ENCODE results near the gene GALK2. TPM values are rescaled to one million over a fixed set of nuclear protein-coding genes. Genes with fewer than 3 reads are reported as not detected.
A peak's percentile ranks its signal among the peaks of the same experiment; 100 is the strongest.

Gene GALK2
- total RNA-seq, 1 experiment from 2014 or later: 13.7 TPM

- H3K27me3 ChIP-seq (ENCODE audit: insufficient read depth, low read length): no peaks in the 10 kb centered on the region
- H4K20me1 ChIP-seq (ENCODE audit: control insufficient read depth, insufficient read depth, insufficient read length): no peaks in the 10 kb centered on the region
- H3K4ac ChIP-seq (ENCODE audit: low read depth, low read length): no peak overlapping the region
- Mint-ChIP-seq H3K36me3 (ENCODE audit: insufficient read depth in 1 of 3, low read depth in 3 of 3) (peaks cover 16 to 37% (median 37%) of the 10 kb centered on the region in 3 experiments; a peak in 6 of 7 replicates), H3K4me1 (peaks cover 16 to 19% of the 10 kb centered on the region in 2 experiments), H3K9me3 (no peaks in the 10 kb centered on the region), H3K4me3 (no peak overlapping the region), H3K27me3 (ENCODE audit: low read depth) (no peaks in the 10 kb centered on the region), H3K27ac (peak overlapping the region in 1 of 3 experiments; percentile 97; a peak in 1 of 7 replicates)
- no peak overlapping the region for H3K14ac ChIP-seq (ENCODE audit: insufficient read depth, low read length)
- H2BK5ac ChIP-seq (ENCODE audit: insufficient read length, low read length): no peak overlapping the region
- H3K9me3 ChIP-seq (ENCODE audit: control insufficient read depth, low read depth, low read length): no peaks in the 10 kb centered on the region
- no peak overlapping the region for H4K8ac ChIP-seq (replicated peaks; ENCODE audit: insufficient read length, low read depth, low read length)
- no peak overlapping the region for H3K27ac ChIP-seq (ENCODE audit: insufficient read length, low read depth, low read length)
- H4K5ac ChIP-seq (ENCODE audit: insufficient read length, low read depth, low read length): no peak overlapping the region
- H2AFZ ChIP-seq (ENCODE audit: low read length): no peak overlapping the region
- no peaks in the 10 kb centered on the region; the same call in 1 of the 2 replicates for H3K4me1 ChIP-seq (ENCODE audit: insufficient read depth, low read length)
- no peak overlapping the region for H3K23ac ChIP-seq (ENCODE audit: insufficient read length, low read depth, low read length)
- no peak overlapping the region for H2BK15ac ChIP-seq (ENCODE audit: low read depth, low read length)
- H3K4me2 ChIP-seq (ENCODE audit: insufficient read depth, insufficient read length, low read length): no peak overlapping the region
- H2AK5ac ChIP-seq (ENCODE audit: insufficient read length, low read length): no peak overlapping the region
- H3K56ac ChIP-seq (ENCODE audit: insufficient read length, low read depth, low read length): no peak overlapping the region
- peak; percentile 82 for TF ChIP-seq CTCF (conservative IDR thresholded peaks at IDR 0.05)
- H3K23me2 ChIP-seq (ENCODE audit: insufficient read length, low read depth, low read length, poor library complexity, severe bottlenecking): no peaks in the 10 kb centered on the region
- H2BK120ac ChIP-seq (ENCODE audit: low read depth, low read length, poor library complexity, severe bottlenecking): no peak overlapping the region
- H3K9ac ChIP-seq (ENCODE audit: extremely low read depth, insufficient read length, low read length): no peak overlapping the region
- no peak overlapping the region for H2BK20ac ChIP-seq (ENCODE audit: low read depth, low read length, poor library complexity, severe bottlenecking)
- no peak overlapping the region for H3K18ac ChIP-seq (ENCODE audit: insufficient read length, low read depth, low read length)
- WGBS (ENCODE audit: extremely low coverage, insufficient read length, low lambda C conversion rate): no CpG with 5 or more reads among the region's 3 CpGs
- no peak overlapping the region for H3T11ph ChIP-seq (ENCODE audit: low read length)
- no peak overlapping the region for H2BK12ac ChIP-seq (ENCODE audit: insufficient read length, low read depth, low read length)
- no peak overlapping the region for H4K91ac ChIP-seq (ENCODE audit: insufficient read length, low read depth, low read length)
- H3K79me2 ChIP-seq (ENCODE audit: insufficient read depth, low read length): peaks cover 14% of the 10 kb centered on the region; the same call in 1 of the 2 replicates
- DNase-seq: no peak
- H3K79me1 ChIP-seq (ENCODE audit: insufficient read depth, low read depth, low read length, poor library complexity, severe bottlenecking): no peaks in the 10 kb centered on the region
Measured at GRCh38 chr15:49145651-49146609, 24.1 kb upstream of the GALK2 start.
